HG03565 (cell line): ENCODE measurements around the gene GADD45B.
"Not testable (repeated sequence)": the region's sequence is repeated elsewhere in the genome, so short reads cannot be mapped to it uniquely, and the experiment has no call there.

Source experiments
- ATAC-seq: cut with Tn5 transposase; IDR thresholded peaks from one replicate; pipeline ENCODE4 v1.9.1; 2021; ENCODE audit warnings: mild to moderate bottlenecking, moderate library complexity; ENCODE audit not compliant: unreplicated experiment

GADD45B gene

GRCh38 chr19:2443785-2444182 lies 32.1 kb upstream of the GADD45B start:
- no peak for ATAC-seq

- ATAC-seq, result no peak
Observed at GRCh38 chr19:2444251-2445002, 31.5 kb upstream of the GADD45B start.

- ATAC-seq, result no peak
Observed at GRCh38 chr19:2446381-2446780, 29.5 kb upstream of the GADD45B start.

GRCh38 chr19:2449019-2449418 lies 26.9 kb upstream of the GADD45B start:
- no peak for ATAC-seq

- ATAC-seq, result no peak
Observed at GRCh38 chr19:2451138-2451537, 24.8 kb upstream of the GADD45B start.

GRCh38 chr19:2451741-2452140 lies 24.2 kb upstream of the GADD45B start:
- no peak for ATAC-seq

- ATAC-seq, result no peak
Observed at GRCh38 chr19:2453431-2454025, 22.4 kb upstream of the GADD45B start.

- ATAC-seq, result no peak
Observed at GRCh38 chr19:2454199-2454961, 21.5 kb upstream of the GADD45B start.

GRCh38 chr19:2454962-2455850 lies 20.7 kb upstream of the GADD45B start:
- ATAC-seq, result no peak

GRCh38 chr19:2455851-2456570 lies 19.9 kb upstream of the GADD45B start:
- ATAC-seq, result peak; percentile 20

- ATAC-seq, result no peak
Observed at GRCh38 chr19:2457394-2458037, 18.4 kb upstream of the GADD45B start.

GRCh38 chr19:2458054-2458453 lies 17.9 kb upstream of the GADD45B start:
- ATAC-seq, result no peak

GRCh38 chr19:2458776-2459175 lies 17.2 kb upstream of the GADD45B start:
- not testable (repeated sequence) for ATAC-seq

GRCh38 chr19:2460245-2460644 lies 15.7 kb upstream of the GADD45B start:
- no peak for ATAC-seq

- ATAC-seq, result no peak
Observed at GRCh38 chr19:2461751-2462634, 13.9 kb upstream of the GADD45B start.

- no peak for ATAC-seq
Observed at GRCh38 chr19:2462635-2463421, 13.1 kb upstream of the GADD45B start.

GRCh38 chr19:2463694-2464093 lies 12.2 kb upstream of the GADD45B start:
- ATAC-seq, result not testable (repeated sequence)

- ATAC-seq, result no peak
Observed at GRCh38 chr19:2464389-2464788, 11.5 kb upstream of the GADD45B start.
